ENCODE measurements around the gene GATA1.

- TF ChIP-seq, protein P1, sequence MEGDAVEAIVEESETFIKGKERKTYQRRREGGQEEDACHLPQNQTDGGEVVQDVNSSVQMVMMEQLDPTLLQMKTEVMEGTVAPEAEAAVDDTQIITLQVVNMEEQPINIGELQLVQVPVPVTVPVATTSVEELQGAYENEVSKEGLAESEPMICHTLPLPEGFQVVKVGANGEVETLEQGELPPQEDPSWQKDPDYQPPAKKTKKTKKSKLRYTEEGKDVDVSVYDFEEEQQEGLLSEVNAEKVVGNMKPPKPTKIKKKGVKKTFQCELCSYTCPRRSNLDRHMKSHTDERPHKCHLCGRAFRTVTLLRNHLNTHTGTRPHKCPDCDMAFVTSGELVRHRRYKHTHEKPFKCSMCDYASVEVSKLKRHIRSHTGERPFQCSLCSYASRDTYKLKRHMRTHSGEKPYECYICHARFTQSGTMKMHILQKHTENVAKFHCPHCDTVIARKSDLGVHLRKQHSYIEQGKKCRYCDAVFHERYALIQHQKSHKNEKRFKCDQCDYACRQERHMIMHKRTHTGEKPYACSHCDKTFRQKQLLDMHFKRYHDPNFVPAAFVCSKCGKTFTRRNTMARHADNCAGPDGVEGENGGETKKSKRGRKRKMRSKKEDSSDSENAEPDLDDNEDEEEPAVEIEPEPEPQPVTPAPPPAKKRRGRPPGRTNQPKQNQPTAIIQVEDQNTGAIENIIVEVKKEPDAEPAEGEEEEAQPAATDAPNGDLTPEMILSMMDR (IDR thresholded peaks at IDR 0.05), result no peak
- TF ChIP-seq POLR2A (IDR thresholded peaks at IDR 0.05), result no peak
Measured at GRCh38 chrX:48814722-48815121, 28.3 kb downstream of the GATA1 start.

All from esophagus squamous epithelium (tissue), 4 donors.